GM18505 (cell line): ENCODE data around the gene DAAM1.

Source experiments
- ATAC-seq: cut with Tn5 transposase; IDR thresholded peaks from one replicate; pipeline ENCODE4 v1.9.1; 2021; ENCODE audit not compliant: unreplicated experiment
- POLR2A ChIP-seq: IDR thresholded peaks from 4 replicates; pipeline ENCODE4 v1.6.1; 2011; ENCODE audit warnings: borderline replicate concordance; ENCODE audit not compliant: insufficient read depth, insufficient read length; ENCODE audit errors: extremely low read depth

Gene DAAM1

GRCh38 chr14:59314953-59315599 lies 126.6 kb downstream of the DAAM1 start:
- no peak for TF ChIP-seq POLR2A
- ATAC-seq, result no peak

- no peak for ATAC-seq
- TF ChIP-seq POLR2A, result no peak
These were observed 127.8 kb downstream of the DAAM1 start for GRCh38 chr14:59316151-59316830.

GRCh38 chr14:59317346-59317745 lies 128.9 kb downstream of the DAAM1 start:
- TF ChIP-seq POLR2A, result no peak
- no peak for ATAC-seq

DNA sequence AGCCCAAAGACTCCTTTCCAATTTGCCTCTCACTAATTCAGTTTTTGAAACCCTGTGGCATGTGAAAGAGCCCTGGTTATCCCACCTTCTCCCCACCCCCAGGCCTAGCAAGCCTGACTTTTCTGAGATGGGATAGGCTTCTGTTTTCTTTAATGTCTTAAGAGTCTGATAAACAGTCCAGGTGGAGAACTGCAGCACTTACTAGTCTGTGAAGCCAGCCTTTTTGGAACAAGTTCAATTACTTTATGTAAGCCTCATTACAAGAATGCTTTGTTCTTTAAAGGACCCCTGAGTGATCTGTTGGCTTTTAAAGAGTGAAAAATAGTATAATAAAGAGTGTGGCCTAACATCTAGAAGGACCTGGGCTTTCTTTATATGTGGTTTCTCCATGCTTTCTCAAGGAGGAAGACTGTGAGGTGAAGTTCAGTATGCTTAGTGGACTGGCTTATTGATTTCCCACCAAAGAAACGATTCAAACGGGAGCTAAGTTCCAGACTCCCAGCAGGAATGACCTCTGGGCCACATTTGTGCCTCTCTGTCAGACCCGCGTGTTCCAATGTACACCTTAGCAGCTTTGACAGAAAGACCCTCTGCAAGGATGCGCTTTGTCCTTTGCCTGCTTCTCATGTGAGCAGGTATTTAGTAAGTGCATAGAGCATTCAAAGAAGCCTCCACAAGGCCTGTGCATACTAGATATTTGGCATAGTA lies 129.5 kb downstream of the DAAM1 start:
- ATAC-seq, result no peak
- TF ChIP-seq POLR2A, result no peak

- ATAC-seq, result no peak
- TF ChIP-seq POLR2A, result no peak
These were observed 130.4 kb downstream of the DAAM1 start for GRCh38 chr14:59318908-59319307.

DNA sequence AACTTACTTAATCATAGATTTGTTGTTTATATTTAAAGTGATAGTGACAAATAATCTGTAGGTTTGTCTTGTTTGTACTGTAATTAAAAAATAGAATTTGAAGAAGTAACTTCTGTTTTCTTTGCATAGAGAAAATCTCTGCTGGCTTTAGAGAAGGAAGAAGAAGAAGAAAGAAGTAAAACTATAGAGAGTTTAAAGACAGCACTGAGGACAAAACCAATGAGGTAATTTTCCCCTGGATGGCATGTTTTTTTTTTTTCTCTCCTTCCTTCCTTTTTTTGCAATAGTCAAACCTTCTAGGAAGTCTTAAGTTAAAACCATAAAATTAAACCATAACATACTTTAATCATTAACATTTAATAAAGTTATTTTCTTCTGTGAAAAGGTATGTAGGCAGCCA lies 131.9 kb downstream of the DAAM1 start:
- no peak for ATAC-seq
- no peak for TF ChIP-seq POLR2A

- no peak for ATAC-seq
- TF ChIP-seq POLR2A, result no peak
These were observed 132.5 kb downstream of the DAAM1 start for GRCh38 chr14:59320763-59321625.

GRCh38 chr14:59321626-59321949 lies 133.1 kb downstream of the DAAM1 start:
- ATAC-seq, result no peak
- TF ChIP-seq POLR2A, result no peak

DNA sequence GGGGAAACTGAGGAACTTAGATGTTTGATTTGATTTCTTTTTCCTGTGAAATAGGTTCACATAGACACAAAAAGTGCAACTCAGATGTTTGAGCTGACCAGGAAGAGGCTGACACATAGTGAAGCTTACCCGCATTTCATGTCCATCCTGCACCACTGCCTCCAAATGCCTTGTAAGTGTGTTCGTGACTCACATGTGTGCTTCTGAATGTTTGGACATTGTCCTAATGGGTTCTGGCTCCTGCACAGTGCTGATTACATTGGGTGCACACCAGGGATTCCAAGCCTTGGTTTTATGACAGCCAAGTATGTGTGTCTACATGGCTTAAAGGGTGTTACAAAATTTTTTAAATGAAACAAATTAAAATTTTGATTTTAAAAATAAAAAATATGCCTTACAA lies 137.4 kb downstream of the DAAM1 start:
- ATAC-seq, result no peak
- no peak for TF ChIP-seq POLR2A

- TF ChIP-seq POLR2A, result no peak
- no peak for ATAC-seq
These were observed 140.0 kb downstream of the DAAM1 start for GRCh38 chr14:59328454-59328853.

- ATAC-seq, result no peak
- no peak for TF ChIP-seq POLR2A
These were observed 142.0 kb downstream of the DAAM1 start for GRCh38 chr14:59330455-59330854.

- no peak for ATAC-seq
- no peak for TF ChIP-seq POLR2A
These were observed 142.8 kb downstream of the DAAM1 start for GRCh38 chr14:59331217-59331616.

DNA sequence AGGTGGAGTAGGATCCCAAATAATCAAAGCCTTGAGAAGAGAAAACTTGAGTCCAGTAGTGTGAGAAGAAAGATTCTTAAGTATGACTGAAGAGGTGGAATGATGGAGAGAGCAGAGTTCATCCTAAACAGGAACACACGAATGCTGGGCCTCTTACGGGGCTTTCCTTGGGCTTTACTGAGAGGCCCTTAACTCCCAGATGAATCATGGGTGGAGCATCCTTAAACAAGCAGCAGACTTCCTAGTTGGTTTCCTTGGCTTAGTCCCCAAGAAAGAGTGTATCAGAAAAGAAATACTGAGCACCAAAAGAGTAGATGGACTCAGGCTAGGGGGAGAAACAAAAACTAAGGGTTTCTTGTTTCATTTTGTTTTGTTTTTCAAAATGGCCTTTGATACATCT lies 144.3 kb downstream of the DAAM1 start:
- no peak for ATAC-seq
- TF ChIP-seq POLR2A, result no peak

DNA sequence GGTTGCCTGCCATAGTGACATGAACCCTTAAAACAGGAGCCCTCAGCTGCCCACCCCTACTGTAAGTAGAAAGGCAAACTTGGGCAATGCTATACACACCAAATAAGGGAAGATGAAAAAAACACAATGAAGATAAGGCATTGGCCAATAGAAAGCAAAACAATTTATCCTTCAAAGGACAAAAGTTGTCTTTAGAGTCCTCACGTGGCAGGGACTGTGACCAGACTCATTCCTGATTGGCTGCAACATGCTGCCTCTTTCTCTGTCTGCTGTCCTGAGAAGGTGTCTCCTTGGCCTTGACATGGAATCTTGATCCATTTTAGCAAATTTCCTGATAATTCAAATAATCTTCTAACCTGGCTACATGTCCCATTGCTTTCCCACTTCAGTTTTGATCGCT lies 144.8 kb downstream of the DAAM1 start:
- TF ChIP-seq POLR2A, result no peak
- no peak for ATAC-seq

GRCh38 chr14:59333668-59334067 lies 145.2 kb downstream of the DAAM1 start:
- ATAC-seq, result no peak
- TF ChIP-seq POLR2A, result no peak
